Activated effector memory CD4-positive, alpha-beta T cell treated with Interleukin-2 at 50 U/mL for 16 hours (primary cell): ENCODE measurements around the gene SULT1C4.

Source experiments
- DNase-seq: peaks from one replicate; pipeline ENCODE4 v3.0.0-alpha.2; 2020

SULT1C4 gene

DNA sequence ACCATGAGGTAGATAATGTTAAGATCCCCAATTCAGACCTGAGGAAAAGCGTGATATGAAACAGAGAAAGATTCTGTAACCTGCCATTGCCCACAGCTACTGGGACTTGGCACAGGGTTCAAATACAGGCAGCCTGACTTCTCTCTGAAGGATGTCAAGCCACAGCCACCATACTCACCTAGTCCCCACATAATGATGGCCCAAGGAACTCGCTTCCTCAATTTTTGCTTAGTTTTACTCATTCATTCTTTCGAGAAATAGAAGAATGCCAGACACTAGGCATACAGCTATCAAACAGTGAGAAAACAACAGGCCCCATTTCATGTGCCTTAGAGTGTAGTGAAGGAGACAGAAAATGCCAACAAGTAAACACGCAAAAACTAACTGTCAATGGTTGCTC is 980 bp upstream of the SULT1C4 start:
- no peak for DNase-seq

DNA sequence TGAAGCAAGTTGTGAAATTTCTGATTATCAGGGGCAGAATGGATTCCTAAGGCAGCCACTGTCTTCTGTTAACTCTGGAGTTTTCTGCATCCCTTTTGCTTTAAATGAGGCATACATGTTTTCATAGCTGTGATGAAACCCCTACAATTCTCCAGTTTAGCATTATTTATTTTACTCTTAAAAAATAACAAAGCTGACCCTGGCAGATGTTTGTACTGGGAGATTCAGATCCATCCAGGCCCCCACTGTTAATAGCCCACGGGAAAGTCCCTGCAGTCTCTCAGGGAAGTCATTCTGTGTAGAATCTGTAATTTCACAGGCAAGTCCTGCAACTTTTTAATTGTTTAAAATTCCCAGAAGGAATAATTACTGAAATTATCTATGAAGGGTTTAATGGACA is 353 bp upstream of the SULT1C4 start:
- DNase-seq = no peak

DNA sequence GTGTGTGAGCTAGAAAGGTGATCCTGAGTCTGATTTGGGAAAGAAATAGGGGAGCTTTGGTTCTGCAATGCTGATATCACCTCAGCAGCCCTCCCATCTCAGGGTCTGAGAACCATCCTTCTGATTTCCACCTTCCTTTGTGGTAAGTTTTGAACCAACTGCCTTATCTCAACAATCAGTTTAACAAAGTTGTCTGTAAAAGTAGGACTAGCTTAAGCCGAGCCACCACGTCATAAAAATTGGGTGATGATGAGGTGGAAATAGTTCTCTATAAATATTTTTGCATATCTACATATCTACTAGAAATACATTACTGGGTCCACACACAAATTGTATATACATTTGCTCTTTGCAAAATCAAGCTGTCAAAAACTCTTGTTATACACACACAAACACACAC is 1.1 kb downstream of the SULT1C4 start:
- DNase-seq = no peak

DNA sequence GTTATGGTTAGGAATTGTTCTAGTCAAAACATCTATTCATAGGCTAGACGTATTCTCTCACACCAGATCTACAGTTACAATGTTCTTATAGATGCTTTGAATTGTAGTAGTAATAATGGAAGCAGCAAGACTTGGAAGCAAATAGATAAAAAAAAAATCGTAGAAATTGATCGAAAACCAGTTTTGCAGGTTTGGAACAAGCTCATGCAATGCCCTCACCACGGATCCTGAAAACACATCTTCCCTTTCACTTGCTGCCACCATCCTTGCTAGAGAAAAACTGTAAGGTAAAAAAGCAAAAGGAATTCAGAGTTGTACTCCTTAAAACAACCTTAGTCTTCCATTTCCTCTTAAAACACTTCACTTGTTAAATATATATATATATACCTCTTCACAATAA is 4.4 kb downstream of the SULT1C4 start:
- no peak for DNase-seq

DNA sequence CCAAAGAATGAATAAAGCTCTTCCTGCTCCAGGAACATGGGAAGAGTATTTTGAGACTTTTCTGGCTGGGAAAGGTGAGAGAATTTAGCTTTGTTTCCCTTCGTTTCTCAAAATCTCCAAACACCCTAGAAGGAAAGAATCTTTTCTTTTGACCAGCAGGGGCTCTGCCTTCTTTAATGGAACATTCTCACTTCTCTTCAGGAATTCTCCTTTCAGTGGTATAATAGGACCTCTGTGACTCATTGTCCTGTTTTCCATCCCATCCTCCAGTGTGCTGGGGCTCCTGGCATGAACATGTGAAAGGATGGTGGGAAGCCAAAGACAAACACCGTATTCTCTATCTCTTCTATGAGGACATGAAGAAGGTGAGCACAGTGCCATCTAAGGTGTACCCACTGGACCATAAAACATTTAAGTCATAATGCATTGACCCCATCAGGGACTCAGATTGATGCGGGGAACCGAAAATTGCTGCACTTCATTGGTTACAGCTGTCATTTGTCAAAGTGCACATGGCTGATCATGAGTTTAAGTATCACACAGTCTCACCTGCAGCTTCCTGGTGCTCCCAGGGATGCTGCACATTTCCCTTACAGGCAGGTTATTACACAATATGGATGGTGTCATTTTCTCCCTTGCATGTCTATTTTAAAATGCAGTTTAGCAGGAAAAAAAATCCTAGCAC is 5.5 kb downstream of the SULT1C4 start:
- DNase-seq = no peak

DNA sequence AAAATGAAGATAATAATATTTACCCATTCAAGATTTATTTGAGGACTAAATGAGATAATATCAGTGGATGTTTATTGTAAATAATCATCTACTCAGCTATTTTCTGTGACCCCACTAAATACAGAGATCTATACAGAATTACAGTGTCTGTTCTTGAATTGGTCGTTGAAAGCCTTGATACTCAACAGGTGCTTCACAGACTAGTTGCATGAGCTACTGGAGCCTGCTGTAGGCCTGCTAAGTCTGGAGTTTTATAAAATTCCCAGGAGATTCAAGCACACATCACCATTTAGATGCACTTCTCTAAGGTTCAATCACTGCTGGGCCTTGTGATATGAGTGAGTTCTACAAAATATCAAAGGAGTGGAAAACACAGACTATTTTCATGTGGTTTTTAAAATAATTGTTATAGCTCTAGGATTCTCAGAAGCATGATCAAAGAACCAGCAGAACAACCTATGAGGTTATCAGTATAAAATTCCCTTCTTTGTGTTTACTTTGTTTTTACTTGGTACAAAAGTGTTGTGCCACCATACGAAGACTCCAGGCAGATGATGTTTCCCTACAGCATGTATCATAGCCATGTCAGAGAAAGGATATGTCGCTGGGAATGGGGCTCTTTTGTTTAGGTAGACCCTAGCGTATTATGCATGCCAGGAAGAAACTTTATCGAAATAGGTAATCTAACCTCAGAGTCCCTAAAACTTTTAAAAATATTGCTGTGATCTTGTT is 7.1 kb downstream of the SULT1C4 start:
- DNase-seq = no peak

DNA sequence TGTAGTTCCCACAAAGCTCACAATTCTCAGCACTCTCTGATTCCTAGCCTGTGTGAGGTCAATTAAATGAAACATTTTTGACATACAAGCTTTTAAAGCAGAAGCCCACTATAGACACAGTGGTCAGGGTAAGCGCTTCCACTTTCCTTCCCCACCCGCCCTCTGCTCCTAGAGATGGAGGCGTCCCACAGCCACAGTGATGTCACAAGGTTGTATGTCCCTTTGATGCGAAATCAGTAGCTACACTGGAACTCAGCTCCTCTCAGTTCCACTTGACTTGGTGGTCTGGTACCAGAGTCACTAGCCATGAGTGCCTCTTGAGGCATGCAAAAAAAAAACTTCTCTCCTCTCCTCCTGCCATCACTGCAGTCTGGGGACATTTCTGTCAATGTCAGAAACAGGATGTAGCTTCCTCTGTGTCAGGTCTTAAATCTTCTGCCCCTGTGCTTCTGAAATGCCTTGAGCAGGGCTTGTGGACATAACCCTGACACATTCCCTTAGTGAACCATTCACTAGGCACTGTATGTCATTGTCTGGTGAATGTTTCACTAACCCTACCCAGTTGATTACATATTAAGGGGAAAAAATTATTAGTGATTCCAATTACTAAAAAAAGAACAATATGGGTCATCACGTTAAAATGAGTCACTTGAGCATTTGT is 7.8 kb downstream of the SULT1C4 start:
- no peak for DNase-seq

DNA sequence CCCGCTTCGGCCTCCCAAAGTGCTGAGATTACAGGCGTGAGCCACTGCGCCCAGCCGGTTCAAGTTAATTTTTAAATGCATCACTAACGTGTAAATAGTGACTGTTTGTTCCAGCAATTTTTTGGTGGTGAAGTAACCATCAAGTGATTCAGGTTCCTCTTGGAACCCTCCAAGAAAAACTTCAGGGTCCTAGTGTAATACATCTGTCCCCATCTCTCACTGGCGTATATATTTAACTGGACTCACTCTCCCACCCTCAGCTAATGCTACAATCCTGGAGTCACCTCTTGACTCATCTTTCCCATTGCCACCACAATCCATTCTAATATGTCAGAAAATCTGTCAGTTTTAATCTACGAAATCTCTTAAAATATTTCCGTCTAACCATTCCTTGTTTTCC is 10.3 kb downstream of the SULT1C4 start:
- DNase-seq = no peak

DNA sequence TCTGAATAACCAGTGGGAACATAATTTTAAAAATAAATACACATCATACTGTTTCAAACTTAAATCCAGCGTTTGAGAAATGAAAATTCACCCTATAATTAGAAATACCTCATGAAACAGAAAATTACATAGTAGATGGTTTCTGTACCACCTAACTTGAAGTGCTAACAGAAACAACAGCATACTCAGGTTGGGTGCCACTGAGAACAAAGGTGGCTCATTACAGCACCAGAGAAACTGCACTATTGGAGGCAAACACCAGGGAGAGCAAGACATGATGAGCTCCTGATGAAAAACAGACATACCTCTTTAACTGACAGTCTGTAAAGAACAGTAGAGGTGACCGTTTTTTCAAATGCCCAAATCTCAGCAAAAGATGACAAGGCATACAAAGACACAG is 12.6 kb downstream of the SULT1C4 start:
- DNase-seq = no peak

DNA sequence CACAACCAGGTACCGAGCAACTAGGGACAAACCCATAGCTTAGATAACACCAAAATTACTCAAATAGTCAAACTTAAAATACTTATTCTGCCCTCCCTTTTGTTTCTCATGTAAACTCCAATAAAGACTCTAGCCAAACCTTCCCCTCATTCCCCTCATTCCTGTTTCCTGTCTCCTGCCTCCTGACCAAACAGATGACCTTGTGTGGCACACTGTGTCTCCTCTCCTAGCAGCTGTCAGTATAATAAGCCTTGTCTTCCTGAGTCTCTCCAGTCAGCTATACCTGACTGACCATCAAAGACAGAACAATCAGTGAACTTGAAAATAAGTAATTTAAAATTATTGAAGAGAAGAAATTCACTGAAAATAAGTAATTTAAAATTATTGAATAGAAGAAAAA is 14.3 kb downstream of the SULT1C4 start:
- no peak for DNase-seq

DNA sequence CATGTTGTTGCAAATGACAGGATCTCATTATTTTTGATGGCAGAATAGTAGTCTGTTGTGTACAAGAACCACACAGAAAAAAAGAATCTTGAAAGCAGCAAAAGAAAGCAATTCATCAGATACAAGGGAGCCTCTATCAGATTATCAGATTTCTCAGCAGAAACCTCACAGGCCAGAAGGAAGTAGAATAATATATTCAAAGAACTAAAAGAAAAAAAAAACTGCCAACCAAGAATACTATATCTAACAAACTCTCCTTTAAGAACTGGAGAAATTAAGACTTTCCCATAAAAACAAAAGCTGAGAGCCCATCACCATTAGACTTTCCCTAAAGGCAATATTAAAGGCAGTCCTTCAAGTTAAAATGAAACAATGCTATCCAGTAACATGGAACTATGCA is 15.4 kb downstream of the SULT1C4 start:
- no peak for DNase-seq

DNA sequence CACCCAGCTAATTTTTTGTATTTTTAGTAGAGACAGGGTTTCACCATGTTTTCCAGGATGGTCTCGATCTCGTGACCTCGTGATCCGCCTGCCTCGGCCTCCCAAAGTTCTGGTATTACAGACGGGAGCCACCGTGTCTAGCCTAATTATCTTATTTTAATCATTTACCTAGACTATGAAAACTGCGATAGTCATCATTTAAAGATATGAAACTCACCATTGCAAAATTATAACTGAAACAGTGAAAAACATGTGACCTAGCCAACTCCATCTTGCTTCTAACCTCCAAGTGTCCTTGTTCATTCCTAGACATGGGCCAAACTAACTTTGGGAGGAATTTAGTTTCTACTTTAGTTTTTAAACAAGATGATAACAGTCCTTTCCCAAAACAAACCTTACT is 17.4 kb downstream of the SULT1C4 start:
- no peak for DNase-seq

DNA sequence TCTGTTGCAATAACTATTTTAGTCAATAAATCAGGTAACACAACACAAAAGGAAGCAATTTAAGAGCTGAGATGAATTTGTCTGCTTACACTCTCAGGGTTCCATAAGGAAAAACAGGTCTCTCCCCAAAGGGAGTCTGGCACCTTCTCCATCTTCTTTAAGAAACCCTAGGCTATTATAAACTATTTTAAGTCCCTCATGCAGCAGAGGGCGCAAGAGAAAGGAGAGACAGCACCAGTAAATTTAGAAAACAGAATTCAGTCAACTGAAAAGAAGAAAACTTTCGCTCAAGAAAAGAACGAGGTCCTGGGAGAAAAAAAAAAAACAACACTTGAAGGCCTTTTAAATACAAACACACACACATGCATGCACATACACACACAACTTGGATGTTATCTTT is 19.1 kb downstream of the SULT1C4 start:
- DNase-seq = no peak

DNA sequence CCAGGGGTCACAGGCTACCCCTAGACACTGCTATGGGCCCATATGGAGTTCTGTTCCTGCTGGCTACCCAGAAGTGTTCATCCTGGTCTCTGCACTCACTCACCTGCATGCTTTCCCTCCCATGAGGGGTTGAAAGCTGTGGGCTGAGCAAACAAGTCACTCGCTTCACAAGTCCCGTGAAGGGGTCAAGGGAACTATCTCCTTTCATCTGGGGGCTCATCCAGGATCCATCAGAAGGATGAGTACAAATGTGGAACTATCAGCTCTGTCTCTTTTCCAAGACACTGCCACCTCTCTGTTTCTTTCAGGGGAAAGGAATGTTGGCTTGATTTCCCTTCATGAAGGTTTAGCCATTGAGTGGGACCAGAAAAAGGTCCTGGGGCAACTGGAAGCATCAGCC is 21.7 kb downstream of the SULT1C4 start:
- no peak for DNase-seq

DNA sequence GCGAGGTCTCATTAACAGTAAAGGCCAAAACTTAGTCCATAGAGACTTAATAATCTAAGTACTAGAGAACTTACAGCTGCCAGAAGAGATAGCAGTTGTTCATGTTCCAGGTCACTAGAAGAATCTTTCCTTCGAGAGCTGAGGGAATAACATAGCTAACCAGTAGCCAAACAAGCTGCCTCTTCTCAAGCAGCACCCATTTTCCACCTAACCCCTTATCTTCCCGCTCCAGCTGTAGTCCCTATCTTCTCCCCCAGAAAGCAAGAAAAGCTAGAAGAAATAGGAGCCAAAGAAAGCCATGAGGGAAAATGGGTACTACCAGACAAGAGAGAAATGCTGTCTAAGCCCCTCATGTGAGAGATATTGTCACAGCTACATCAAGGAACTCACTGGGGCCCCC is 24.0 kb downstream of the SULT1C4 start:
- no peak for DNase-seq

DNA sequence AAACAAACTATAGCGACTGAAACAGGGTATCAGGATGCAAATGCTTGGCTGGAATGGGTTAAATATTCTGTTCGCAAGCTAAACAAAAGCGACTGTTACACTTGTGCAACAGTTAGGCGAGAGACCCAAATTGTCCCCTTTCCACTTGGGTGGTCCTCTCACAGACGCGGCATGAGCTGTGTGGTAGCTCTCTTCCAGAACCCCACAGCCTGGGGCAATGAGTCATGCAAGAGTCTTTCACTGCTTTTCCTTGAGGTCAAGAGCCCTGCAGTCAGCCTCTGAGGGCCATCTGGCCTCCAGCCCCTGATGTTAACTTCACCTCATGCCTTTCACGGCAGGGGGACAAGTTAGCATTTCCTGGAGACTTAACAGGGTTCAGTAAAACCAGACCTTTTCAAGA is 25.7 kb downstream of the SULT1C4 start:
- no peak for DNase-seq

DNA sequence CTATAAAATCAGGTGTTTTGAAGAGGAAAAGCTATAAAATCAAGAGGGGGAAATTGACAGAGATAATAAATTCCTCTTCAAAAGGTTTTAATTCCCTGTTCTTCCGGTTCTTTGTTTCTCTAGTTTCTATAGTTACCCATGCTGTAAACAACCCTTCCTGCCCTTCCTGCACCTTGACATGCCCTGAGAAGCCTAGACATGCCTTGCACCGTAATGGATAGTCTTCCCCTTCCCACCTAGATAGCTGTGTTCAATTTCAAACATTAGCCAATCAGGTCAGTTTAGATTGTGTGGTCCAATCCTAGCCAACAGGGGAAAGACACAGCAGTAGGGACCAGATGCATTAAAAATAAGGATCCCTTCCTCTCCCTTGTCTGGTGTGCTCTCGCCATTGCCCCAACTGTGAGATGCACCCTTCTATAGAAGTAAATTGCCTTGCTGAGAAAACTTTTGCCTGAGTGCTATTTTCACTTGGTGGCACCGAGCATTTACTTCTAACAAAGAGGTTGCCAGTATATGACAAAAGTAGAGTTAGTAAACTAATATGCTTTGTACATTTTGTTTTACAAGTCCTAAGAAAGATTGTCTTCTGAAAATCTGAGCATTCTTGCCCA is 27.1 kb downstream of the SULT1C4 start:
- DNase-seq = no peak

DNA sequence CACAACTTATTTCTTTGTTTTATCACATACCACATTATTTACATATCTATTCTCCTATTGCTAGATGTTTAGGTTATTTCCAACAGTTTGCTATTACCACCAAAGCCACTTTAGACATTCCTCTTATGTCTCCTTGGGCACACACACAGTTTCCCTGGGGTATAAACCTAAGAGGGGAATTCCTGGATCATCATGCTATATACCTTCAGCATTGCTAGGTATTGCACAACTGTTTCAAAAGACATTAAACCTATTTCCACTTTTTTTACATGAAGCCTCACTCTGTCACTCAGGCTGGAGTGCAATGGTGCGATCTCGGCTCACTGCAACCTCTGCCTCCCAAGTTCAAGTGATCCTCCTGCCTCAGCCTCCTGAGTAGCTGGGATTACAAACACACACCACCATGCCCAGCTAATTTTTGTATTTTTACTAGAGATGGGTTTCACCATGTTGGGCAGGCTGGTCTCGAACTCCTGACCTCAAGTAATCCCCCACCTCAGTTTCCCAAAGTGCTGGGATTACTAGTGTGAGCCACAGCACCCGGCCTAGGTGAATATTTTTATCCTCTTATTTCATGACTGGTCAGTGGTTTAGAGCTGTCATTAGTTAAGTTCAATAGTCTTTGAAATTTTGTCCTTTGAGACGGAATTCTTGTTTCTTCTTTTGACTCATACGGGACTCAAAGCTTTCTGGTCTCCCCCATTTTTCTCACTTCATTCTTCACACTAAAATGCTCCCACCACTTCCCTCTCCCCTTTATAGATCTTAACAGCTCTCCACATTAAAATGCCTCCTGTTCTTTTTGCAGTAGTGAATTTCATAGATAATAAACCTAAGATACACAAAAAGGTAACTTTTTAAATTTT is 30.3 kb downstream of the SULT1C4 start:
- DNase-seq = no peak

DNA sequence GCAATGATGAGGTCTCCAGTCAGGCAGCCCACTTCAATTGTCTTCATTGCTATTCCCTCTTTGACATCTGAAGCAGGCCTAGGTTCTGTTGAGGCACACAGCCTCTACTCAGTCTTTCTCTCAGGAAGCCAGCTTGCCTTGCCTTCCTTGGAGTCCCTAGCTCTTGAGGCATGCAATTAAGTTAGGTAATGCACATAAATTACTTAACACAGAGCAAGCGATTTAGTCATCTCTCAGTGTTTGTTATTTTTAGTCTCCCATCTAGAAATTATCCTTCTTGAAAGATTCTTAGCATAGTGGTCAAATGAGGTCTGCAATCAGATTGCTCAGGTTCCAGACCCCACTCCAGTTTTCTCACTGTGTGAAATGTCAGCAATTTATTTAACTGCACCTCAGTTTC is 32.0 kb downstream of the SULT1C4 start:
- DNase-seq = no peak

DNA sequence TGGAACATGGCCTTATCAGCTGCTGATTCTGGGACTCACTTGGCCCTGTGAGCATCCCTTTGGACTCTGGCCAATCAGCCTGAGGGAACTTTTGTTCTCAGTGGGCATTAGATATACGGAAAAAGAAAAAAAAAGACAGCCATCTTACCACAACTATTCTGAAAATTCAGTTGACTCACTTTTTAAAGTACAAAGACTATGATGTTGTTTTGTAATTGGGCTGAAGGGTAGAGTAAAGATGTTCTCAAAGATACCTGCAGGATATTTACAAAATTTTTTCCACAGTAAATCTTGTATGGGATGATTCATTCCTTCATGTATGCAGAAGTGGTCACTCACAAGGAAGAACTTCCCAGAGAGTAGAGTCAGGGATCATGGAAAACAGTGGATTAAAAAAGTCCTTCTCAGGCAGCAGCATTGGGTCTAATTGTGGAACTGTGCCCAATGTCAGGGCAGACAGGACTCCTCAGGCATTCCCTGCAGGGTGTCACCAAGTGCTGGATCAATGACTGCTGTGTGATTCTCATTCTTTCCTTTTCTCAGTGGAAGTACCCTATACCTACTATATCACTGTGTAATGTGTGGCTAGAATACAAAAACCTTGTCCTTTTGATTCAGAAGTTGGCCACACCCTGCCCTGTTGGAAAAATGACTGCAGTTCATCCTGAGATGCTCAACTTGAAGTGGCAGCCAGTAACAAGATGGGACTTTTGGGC is 35.4 kb downstream of the SULT1C4 start:
- no peak for DNase-seq

DNA sequence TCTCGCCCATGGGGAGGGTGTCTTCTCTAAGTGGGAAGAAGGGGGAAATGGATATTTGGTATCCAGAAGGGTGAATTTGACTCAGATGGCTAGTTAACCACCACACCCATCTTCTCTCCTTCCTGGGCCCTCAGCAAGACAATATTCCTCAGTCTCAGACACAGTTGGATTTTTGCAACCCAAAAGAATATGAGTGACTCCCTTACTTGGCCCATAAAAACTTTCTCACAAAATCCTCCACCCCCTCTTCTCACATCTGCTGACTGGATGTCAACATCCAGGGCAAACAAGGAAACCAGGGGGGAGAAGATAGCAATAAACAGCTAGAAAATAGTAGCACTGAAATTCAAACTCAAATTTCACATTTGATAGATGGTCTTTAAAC is 35.9 kb downstream of the SULT1C4 start:
- DNase-seq = no peak

DNA sequence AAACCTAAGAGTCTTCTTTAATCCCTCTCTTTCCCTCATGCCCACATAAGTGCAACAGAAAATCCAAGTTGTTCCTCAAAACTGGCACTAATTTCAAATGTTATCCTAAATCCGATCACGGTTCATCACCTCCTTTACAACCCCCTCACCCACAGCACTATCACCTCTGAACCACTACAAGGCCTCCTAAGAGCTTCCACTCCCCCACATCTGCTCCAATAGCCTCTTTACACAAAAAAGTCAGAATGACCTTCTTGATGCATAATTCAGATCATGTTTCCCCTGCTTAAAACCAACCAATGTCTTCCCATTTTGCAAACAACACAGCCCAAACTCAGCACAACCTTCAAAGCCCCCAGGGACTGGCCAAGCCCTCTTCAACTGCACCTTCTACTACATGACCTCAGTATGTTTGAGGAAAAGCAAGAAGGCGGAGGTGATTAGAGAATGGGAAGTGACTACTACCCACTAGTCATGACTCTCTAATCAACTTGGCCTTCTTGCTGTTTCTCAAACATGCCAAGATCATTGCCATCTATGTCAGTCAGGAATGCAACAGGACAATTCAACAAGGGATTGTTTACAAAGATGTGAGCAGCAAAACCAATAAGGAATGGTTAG is 36.6 kb downstream of the SULT1C4 start:
- DNase-seq = no peak
